Adrenal gland (tissue), 12 donors: ENCODE data around the gene EED. TPM values are rescaled to one million over a fixed set of nuclear protein-coding genes. Genes with fewer than 3 reads are reported as not detected.
"Not testable (repeated sequence)": the region's sequence is repeated elsewhere in the genome, so short reads cannot be mapped to it uniquely, and the experiment has no call there.

Source experiments
- DNase-seq, 7 donors: peaks; one replicate each; pipeline ENCODE4 v3.0.0-alpha.2; 2019 to 2020
- H3K27ac ChIP-seq, 5 donors: fragments of 200-600 bp; sonication (generic) in 4 of 5; 1 replicate in 3 of 5; 2 replicates in 2 of 5; pipeline versions ENCODE4 v1.5.1 to v1.8.0; 2016 to 2020; ENCODE audit warnings: mild to moderate bottlenecking in 1 of 5
- H3K27me3 ChIP-seq: fragments of 200-600 bp; 2 replicates; pipeline ENCODE4 v1.8.0; 2021
- H3K36me3 ChIP-seq, 2 donors: fragments of 200-600 bp; replicated peaks in 1 of 2; 1 replicate in 1 of 2; 2 replicates in 1 of 2; pipeline versions ENCODE4 v1.5.1 to v1.8.0; 2018 to 2022
- H3K4me1 ChIP-seq, 2 donors: fragments of 200-600 bp; replicated peaks in 1 of 2; 1 replicate in 1 of 2; 2 replicates in 1 of 2; pipeline versions ENCODE4 v1.5.1 to v1.8.0; 2018 to 2021
- H3K4me3 ChIP-seq, 4 donors: fragments of 200-600 bp; sonication (generic) in 3 of 4; one replicate each; pipeline ENCODE4 v1.5.1; 2016 to 2018
- H3K9me3 ChIP-seq, 3 donors: fragments of 200-600 bp; sonication (generic) in 1 of 3; replicated peaks in 1 of 3; 1 replicate in 2 of 3; 2 replicates in 1 of 3; pipeline versions ENCODE4 v1.5.1 to v1.8.0; 2016 to 2021
- POLR2A ChIP-seq, 2 donors: fragments of 450-650 bp; IDR thresholded peaks; one replicate each; pipeline ENCODE4 v1.6.1; 2017; ENCODE audit warnings: antibody characterized with exemption in 2 of 2, mild to moderate bottlenecking in 2 of 2, moderate library complexity in 1 of 2
- WGBS, 4 donors: extraction: QIAGEN DNeasy Blood & Tissue Kit in 2 of 4; methylation state at CpG; one replicate each; pipeline versions ENCODE4 v1.1.5 to v1.1.7; 2013 to 2017; 5-methylcytosine and 5-hydroxymethylcytosine counted together
- intact Hi-C, 2 donors: fragments of 100-400 bp; cut with DNase I; formaldehyde crosslinking; loops; one replicate each; pipeline versions ENCODE4 v1.14.1 to v1.15.0; 2022 to 2023
- polyA plus RNA-seq, 3 donors: library from polyadenylated mRNA; stranded (reverse); fragments of 200-250 nt in 2 of 3; fragments of 350-450 nt in 1 of 3; fragmentation: Illumina TruSeq in 1 of 3; extraction: RNeasy Lipid Tissue Mini Kit (QIAGEN cat#74804) in 1 of 3; gene quantifications; one replicate each; pipeline ENCODE4 v1.2.3, GENCODE V29; 2013 to 2014
- total RNA-seq, 9 donors: library from RNA; depleted of rRNA in 4 of 9; stranded (reverse); fragments of >200 nt in 4 of 9; fragments of 120-200 nt in 1 of 9; fragmentation: NEBNext Ultra II Directional in 1 of 9; extraction: Animal tissue kit (Norgen Biotek cat#: 25700) in 1 of 9; gene quantifications; one replicate each; pipeline versions ENCODE4 v1.1.0 to v1.2.4, GENCODE V29; 2013 to 2023
- TF ChIP-seq, protein P1 (sequence below), 6 experiments: fragments of 450-650 bp in 4 of 6; fragments of 200-600 bp in 2 of 6; sonication (generic) in 1 of 6; IDR thresholded peaks; 1 replicate in 5 of 6; 2 replicates in 1 of 6; pipeline versions ENCODE4 v1.5.1 to v1.8.0; 2016 to 2021; ENCODE audit warnings: antibody characterized with exemption in 6 of 6, mild to moderate bottlenecking in 2 of 6, moderate library complexity in 1 of 6
- donor health status: healthy with polysubstance abuse.
- donor health status: Bipolar disorder and iron deficiency.
- donor health status: DM: yes; HTN: yes; CAD: no.
- donor health status: DM: no; HTN: no; CAD: no.
- donor health status: DM: no; HTN: no; CAD: no.
- donor health status: DM: yes; HTN: yes; CAD: no.

Gene EED
- total and polyA plus RNA-seq, 12 donors, result 8.5 to 21.6 (median 16.5) TPM

DNA sequence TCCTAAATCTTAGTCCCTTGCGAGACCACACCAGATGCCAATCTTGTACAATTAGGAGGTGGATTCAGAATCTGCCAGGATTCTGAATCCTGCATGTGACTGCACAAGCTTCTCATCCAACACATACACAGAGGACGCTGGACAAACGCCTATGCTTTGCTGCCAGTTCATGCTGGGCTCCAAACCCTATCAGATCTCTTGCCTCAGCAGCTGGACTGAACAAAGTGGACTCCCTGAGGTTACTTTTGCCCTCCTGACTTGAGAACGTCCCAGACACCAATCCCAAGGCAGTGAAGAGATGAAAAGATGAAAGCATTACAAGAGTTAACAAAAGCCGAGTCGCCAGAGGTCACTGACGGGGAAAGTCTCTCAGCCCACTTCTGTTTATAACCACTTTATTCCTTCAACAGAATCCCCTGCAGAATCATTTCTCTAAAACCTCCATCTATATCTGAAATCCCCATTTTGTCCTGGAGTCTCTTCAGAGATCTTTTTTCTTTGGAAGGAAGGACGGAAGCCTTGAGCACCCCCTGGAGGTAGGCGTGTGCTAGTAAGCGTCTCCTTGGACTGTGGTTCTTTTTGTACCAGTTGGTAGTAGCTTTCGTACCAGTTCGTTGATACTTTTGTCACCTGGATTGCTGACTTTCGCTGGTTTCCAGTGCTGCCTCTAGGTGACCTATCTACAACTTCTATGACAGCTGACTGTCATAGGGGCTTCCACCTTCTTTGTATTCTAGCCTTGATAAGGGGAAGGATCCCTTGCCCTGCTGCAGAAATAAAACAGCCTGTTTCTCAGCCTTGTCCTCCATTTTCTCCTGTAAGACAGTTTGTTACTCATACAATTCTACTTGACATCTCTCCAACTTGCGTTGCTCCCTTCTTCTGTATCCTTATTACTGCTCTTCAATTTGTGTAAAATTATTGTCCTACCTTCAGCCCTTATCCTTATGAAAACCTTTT is 26.1 kb upstream of the EED start:
- Histone ChIP-seq H3K36me3 (no peaks in the 10 kb centered on the region), H3K9me3 (no peaks in the 10 kb centered on the region), H3K27ac (no peak overlapping the region), H3K4me1 (peaks cover 0 to 8% of the 10 kb centered on the region in 2 donors), H3K27me3 (no peaks in the 10 kb centered on the region), H3K4me3 (peak overlapping the region in 1 of 4 donors; percentile 39)
- peak; percentile 65 to 85 (median 72) for DNase-seq
- 21 to 29% (median 28%) methylated on average over 14 of the region's 14 CpGs for WGBS, 4 donors
- intact Hi-C loops, result loop anchor here in 1 of 2 donors (5.0 kb wide), 1 partner anchor 276 kb away; no protein-coding TSS in a partner anchor
- TF ChIP-seq, protein P1, sequence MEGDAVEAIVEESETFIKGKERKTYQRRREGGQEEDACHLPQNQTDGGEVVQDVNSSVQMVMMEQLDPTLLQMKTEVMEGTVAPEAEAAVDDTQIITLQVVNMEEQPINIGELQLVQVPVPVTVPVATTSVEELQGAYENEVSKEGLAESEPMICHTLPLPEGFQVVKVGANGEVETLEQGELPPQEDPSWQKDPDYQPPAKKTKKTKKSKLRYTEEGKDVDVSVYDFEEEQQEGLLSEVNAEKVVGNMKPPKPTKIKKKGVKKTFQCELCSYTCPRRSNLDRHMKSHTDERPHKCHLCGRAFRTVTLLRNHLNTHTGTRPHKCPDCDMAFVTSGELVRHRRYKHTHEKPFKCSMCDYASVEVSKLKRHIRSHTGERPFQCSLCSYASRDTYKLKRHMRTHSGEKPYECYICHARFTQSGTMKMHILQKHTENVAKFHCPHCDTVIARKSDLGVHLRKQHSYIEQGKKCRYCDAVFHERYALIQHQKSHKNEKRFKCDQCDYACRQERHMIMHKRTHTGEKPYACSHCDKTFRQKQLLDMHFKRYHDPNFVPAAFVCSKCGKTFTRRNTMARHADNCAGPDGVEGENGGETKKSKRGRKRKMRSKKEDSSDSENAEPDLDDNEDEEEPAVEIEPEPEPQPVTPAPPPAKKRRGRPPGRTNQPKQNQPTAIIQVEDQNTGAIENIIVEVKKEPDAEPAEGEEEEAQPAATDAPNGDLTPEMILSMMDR (IDR thresholded peaks at IDR 0.05), result peak; percentile 73 to 91 (median 81)
- TF ChIP-seq POLR2A (IDR thresholded peaks at IDR 0.05), result no peak

DNA sequence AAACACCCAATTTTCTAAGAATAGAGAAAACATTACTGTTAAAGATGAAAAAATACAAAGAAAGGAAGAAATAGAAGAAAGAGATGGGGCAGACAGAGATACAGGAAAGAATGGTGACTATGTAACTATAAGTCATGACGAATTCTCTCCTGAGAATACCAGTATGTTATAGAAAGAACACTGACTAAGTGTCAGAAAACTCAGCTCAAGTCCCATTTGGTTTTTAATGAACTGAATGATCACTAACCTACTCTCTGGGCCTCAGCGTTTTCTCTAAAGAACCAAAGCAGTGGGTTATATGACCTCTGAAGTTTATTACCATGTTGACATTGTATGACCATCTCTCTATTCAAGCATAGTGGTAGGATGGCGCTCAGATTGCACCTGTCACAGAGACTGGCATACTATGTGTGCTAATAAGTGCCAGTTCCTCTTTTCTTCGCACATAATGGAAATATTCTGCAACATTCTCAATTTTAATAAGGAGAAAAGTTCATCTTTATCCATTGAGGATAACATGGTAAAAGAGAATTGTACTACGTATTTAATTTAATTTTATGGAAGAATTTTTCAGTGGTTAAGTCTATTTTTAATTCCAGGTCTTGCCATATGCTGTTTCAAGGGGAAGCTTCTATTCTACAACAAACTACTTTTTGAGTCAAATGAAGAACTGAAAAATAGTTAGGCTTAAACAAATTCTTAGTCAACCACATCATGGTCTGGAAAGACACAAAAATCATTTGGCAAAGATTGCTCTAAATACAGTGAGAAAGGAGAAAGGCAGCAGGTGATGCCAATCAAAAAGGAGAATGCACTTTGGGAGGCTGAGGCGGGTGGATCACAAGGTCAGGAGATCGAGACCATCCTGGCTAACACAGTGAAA is 25.0 kb upstream of the EED start:
- intact Hi-C loops, result loop anchor here in 1 of 2 donors (5.0 kb wide), 1 partner anchor 277 kb away; no protein-coding TSS in a partner anchor
- H3K27ac ChIP-seq, result no peak overlapping the region
- TF ChIP-seq, protein P1 (IDR thresholded peaks at IDR 0.05), result no peak
- TF ChIP-seq POLR2A (IDR thresholded peaks at IDR 0.05), result no peak
- no peaks in the 10 kb centered on the region for H3K9me3 ChIP-seq
- no peaks in the 10 kb centered on the region for H3K36me3 ChIP-seq
- DNase-seq, result no peak
- H3K27me3 ChIP-seq, result no peaks in the 10 kb centered on the region
- 84 to 90% (median 86%) methylated on average over 7 of the region's 7 CpGs for WGBS, 4 donors
- no peak overlapping the region for H3K4me3 ChIP-seq
- peaks cover 0 to 8% of the 10 kb centered on the region in 2 donors for H3K4me1 ChIP-seq

DNA sequence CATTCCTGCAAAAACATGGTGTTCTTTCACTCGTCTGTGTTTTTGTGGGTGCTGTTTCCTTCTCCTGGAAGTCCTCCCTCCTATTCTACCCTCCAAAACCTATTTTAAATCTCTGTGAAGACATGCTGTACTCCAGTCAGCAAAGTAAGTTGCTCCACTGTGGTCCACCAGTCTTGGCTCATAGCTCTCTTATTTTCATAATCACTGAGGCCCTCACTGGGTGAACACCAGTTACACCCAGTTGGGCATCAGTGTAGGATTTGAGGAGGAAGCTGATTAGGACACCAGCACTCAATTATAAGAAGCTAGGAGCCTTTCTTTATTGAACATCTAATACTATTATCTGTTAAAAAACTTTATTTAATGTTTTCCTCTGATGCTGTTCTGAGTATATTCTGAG is 23.9 kb upstream of the EED start:
- Histone ChIP-seq H3K27me3 (no peaks in the 10 kb centered on the region), H3K9me3 (no peaks in the 10 kb centered on the region), H3K4me3 (no peak overlapping the region), H3K27ac (no peak overlapping the region), H3K36me3 (no peaks in the 10 kb centered on the region), H3K4me1 (peaks cover 0 to 8% of the 10 kb centered on the region in 2 donors)
- no peak for TF ChIP-seq POLR2A (IDR thresholded peaks at IDR 0.05)
- TF ChIP-seq, protein P1 (IDR thresholded peaks at IDR 0.05), result no peak
- 60 to 77% (median 71%) methylated on average over 1 of the region's 1 CpG for WGBS, 4 donors
- DNase-seq, result no peak
- intact Hi-C loops, result no loop called here

DNA sequence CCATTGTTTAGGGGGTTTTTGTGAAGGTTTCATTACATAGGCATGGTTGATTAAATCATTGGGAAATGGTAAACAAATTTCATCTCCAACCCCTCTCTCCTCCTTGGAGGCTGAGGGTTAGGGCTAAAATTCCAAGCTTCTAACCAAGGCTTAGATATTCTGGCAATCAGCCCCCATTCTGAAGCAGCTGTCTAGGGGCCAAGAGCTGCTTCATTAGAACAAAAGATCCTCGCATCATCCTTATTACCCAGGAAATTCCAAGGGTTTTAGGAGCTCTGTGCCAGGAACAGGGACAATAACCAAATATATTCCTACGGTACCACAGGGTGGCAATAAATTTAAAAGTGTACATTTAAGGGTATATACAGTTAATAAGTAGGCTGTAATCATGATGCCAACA is 22.5 kb upstream of the EED start:
- H3K36me3 ChIP-seq, result no peaks in the 10 kb centered on the region
- H3K27me3 ChIP-seq, result no peaks in the 10 kb centered on the region
- TF ChIP-seq, protein P1 (IDR thresholded peaks at IDR 0.05), result no peak
- TF ChIP-seq POLR2A (IDR thresholded peaks at IDR 0.05), result no peak
- no peak for DNase-seq
- H3K9me3 ChIP-seq, result no peaks in the 10 kb centered on the region
- intact Hi-C loops, result no loop called here
- H3K4me3 ChIP-seq, result no peak overlapping the region
- 46 to 90% (median 63%) methylated on average over 2 of the region's 2 CpGs for WGBS, 4 donors
- no peak overlapping the region for H3K27ac ChIP-seq
- H3K4me1 ChIP-seq, result peaks cover 0 to 8% of the 10 kb centered on the region in 2 donors

DNA sequence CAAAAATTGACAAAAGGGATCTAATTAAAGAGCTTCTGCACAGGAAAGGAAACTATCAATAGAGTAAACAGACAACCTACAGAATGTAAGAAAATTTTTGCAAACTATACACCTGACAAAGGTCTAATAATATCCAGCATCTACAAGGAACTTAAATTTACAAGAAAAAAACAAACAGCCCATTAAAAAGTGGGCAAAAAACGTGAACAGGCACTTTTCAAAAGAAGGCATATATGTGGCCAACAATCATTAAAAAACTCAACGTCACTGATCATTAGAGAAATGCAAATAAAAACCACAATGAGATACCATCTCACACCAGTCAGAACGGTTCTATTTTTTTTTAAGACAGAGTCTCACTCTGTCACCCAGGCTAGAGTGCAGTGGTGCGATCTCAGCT is 20.0 kb upstream of the EED start:
- 60 to 68% (median 62%) methylated on average over 4 of the region's 4 CpGs for WGBS, 4 donors
- H3K4me3 ChIP-seq, DNase-seq, H3K27me3 ChIP-seq, H3K9me3 ChIP-seq, H3K27ac ChIP-seq, H3K36me3 ChIP-seq, H3K4me1 ChIP-seq, intact Hi-C loops: not testable (repeated sequence)

DNA sequence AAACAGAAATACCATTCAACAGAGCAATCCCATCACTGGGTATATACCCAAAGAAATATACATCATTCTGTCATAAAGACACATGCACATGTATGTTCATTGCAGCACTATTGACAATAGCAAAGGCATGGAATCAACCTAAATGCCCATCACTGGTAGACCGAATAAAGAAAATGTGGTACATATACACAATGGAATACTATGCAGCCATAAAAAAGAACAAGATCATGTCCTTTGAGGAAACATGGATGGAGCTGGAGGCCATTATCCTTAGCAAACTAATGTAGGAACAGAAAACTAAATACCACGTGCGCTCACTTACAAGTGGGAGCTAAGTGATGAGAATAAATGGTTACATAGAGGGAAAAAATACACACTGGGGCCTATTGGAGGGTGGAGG is 19.2 kb upstream of the EED start:
- H3K9me3 ChIP-seq, H3K4me3 ChIP-seq, H3K36me3 ChIP-seq, H3K27me3 ChIP-seq, intact Hi-C loops, DNase-seq, H3K4me1 ChIP-seq, H3K27ac ChIP-seq: not testable (repeated sequence)
- 89 to 96% (median 96%) methylated on average over 3 of the region's 3 CpGs for WGBS, 4 donors
